Peyer's patch (tissue), 4 donors: ENCODE measurements around the gene RESP18.

Experiments
- POLR2A ChIP-seq, 2 donors: fragments of 450-650 bp; IDR thresholded peaks; one replicate each; pipeline ENCODE4 v1.5.1; 2017; ENCODE audit warnings: antibody characterized with exemption in 2 of 2, mild to moderate bottlenecking in 2 of 2, moderate library complexity in 2 of 2
- TF ChIP-seq, protein P1 (sequence below), 6 experiments: fragments of 450-650 bp in 4 of 6; fragments of 200-600 bp in 2 of 6; sonication (generic) in 1 of 6; IDR thresholded peaks; one replicate each; pipeline ENCODE4 v1.5.1; 2017 to 2019; ENCODE audit warnings: antibody characterized with exemption in 6 of 6, mild to moderate bottlenecking in 3 of 6, moderate library complexity in 1 of 6

DNA sequence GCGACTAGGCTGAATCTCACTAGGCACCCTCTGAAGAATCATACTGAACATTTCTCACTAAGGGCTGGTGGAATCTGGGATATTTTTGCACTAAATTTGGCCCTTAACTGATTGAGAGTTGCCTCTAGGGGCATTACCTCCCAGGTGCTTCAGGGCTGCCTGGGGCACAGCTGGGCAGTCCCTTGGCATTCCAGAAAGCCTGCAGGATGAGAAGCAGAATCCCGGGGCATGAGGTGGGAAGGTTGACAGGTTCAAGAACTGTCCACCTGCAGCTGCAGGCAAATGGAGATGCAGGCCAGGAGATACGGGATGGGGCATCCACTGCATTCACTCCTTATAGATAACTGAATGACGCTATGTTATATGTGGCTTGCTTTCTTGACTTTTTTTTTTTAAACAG, 7.4 kb downstream of the RESP18 start:
- TF ChIP-seq POLR2A (IDR thresholded peaks at IDR 0.05) = no peak
- TF ChIP-seq, protein P1, sequence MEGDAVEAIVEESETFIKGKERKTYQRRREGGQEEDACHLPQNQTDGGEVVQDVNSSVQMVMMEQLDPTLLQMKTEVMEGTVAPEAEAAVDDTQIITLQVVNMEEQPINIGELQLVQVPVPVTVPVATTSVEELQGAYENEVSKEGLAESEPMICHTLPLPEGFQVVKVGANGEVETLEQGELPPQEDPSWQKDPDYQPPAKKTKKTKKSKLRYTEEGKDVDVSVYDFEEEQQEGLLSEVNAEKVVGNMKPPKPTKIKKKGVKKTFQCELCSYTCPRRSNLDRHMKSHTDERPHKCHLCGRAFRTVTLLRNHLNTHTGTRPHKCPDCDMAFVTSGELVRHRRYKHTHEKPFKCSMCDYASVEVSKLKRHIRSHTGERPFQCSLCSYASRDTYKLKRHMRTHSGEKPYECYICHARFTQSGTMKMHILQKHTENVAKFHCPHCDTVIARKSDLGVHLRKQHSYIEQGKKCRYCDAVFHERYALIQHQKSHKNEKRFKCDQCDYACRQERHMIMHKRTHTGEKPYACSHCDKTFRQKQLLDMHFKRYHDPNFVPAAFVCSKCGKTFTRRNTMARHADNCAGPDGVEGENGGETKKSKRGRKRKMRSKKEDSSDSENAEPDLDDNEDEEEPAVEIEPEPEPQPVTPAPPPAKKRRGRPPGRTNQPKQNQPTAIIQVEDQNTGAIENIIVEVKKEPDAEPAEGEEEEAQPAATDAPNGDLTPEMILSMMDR (IDR thresholded peaks at IDR 0.05) = no peak
